Measurements from ENCODE around the gene SMIM41. TPM values are rescaled to one million over a fixed set of nuclear protein-coding genes. Genes with fewer than 3 reads are reported as not detected.
"Not testable (repeated sequence)": the region's sequence is repeated elsewhere in the genome, so short reads cannot be mapped to it uniquely, and the experiment has no call there.

Gene SMIM41
- total and polyA plus RNA-seq, 4 donors = 0.03 to 0.50 (median 0.24) TPM; not detected in 1

GRCh38 chr12:52097045-52097666, 17.7 kb downstream of the SMIM41 start:
- WGBS = 89% methylated on average over 21 of the region's 21 CpGs
- Histone ChIP-seq H3K36me3 (ENCODE audit: control insufficient read depth in 4 of 4, insufficient read depth in 3 of 4, low read depth in 1 of 4, low read length in 3 of 4) (no peaks in the 10 kb centered on the region), H3K4me1 (ENCODE audit: control insufficient read depth in 4 of 4, insufficient read depth in 4 of 4, low read length in 3 of 4) (peaks cover 0 to 19% (median 6%) of the 10 kb centered on the region in 4 donors), H3K9me3 (ENCODE audit: control insufficient read depth in 4 of 4, low read length in 3 of 4) (no peaks in the 10 kb centered on the region), H3K27me3 (ENCODE audit: control insufficient read depth in 4 of 4, insufficient read depth in 4 of 4, low read length in 3 of 4) (no peaks in the 10 kb centered on the region), H3K9ac (ENCODE audit: low read depth in 1 of 2, low read length in 2 of 2) (no peak overlapping the region), H3K4me3 (ENCODE audit: low read depth in 1 of 3, low read length in 3 of 3) (no peak overlapping the region), H3K27ac (ENCODE audit: low read depth in 1 of 2, low read length in 2 of 2) (no peak overlapping the region)
- TF ChIP-seq HNF4A (conservative IDR thresholded peaks at IDR 0.05) (no peak), GABPA (IDR thresholded peaks at IDR 0.05 in 1 of 2, conservative IDR thresholded peaks at IDR 0.05 in 1 of 2) (no peak)
- TF ChIP-seq, protein P1, sequence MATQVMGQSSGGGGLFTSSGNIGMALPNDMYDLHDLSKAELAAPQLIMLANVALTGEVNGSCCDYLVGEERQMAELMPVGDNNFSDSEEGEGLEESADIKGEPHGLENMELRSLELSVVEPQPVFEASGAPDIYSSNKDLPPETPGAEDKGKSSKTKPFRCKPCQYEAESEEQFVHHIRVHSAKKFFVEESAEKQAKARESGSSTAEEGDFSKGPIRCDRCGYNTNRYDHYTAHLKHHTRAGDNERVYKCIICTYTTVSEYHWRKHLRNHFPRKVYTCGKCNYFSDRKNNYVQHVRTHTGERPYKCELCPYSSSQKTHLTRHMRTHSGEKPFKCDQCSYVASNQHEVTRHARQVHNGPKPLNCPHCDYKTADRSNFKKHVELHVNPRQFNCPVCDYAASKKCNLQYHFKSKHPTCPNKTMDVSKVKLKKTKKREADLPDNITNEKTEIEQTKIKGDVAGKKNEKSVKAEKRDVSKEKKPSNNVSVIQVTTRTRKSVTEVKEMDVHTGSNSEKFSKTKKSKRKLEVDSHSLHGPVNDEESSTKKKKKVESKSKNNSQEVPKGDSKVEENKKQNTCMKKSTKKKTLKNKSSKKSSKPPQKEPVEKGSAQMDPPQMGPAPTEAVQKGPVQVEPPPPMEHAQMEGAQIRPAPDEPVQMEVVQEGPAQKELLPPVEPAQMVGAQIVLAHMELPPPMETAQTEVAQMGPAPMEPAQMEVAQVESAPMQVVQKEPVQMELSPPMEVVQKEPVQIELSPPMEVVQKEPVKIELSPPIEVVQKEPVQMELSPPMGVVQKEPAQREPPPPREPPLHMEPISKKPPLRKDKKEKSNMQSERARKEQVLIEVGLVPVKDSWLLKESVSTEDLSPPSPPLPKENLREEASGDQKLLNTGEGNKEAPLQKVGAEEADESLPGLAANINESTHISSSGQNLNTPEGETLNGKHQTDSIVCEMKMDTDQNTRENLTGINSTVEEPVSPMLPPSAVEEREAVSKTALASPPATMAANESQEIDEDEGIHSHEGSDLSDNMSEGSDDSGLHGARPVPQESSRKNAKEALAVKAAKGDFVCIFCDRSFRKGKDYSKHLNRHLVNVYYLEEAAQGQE (IDR thresholded peaks at IDR 0.05) = no peak
- no peak for DNase-seq (ENCODE audit: low spot score)

GRCh38 chr12:52104431-52105089, 25.1 kb downstream of the SMIM41 start:
- not testable (repeated sequence) for H3K9ac ChIP-seq (ENCODE audit: low read depth in 1 of 2, low read length in 2 of 2); H3K36me3 ChIP-seq (ENCODE audit: control insufficient read depth in 4 of 4, insufficient read depth in 3 of 4, low read depth in 1 of 4, low read length in 3 of 4); H3K4me1 ChIP-seq (ENCODE audit: control insufficient read depth in 4 of 4, insufficient read depth in 4 of 4, low read length in 3 of 4); DNase-seq (ENCODE audit: low spot score); H3K4me3 ChIP-seq (ENCODE audit: low read depth in 1 of 3, low read length in 3 of 3); H3K27me3 ChIP-seq (ENCODE audit: control insufficient read depth in 4 of 4, insufficient read depth in 4 of 4, low read length in 3 of 4); H3K9me3 ChIP-seq (ENCODE audit: control insufficient read depth in 4 of 4, low read length in 3 of 4); H3K27ac ChIP-seq (ENCODE audit: low read depth in 1 of 2, low read length in 2 of 2)
- 78% methylated on average over 10 of the region's 10 CpGs for WGBS
- peak; percentile 13 for TF ChIP-seq HNF4G (IDR thresholded peaks at IDR 0.05)
- TF ChIP-seq HNF4A (conservative IDR thresholded peaks at IDR 0.05) = peak; percentile 35 to 62

DNA sequence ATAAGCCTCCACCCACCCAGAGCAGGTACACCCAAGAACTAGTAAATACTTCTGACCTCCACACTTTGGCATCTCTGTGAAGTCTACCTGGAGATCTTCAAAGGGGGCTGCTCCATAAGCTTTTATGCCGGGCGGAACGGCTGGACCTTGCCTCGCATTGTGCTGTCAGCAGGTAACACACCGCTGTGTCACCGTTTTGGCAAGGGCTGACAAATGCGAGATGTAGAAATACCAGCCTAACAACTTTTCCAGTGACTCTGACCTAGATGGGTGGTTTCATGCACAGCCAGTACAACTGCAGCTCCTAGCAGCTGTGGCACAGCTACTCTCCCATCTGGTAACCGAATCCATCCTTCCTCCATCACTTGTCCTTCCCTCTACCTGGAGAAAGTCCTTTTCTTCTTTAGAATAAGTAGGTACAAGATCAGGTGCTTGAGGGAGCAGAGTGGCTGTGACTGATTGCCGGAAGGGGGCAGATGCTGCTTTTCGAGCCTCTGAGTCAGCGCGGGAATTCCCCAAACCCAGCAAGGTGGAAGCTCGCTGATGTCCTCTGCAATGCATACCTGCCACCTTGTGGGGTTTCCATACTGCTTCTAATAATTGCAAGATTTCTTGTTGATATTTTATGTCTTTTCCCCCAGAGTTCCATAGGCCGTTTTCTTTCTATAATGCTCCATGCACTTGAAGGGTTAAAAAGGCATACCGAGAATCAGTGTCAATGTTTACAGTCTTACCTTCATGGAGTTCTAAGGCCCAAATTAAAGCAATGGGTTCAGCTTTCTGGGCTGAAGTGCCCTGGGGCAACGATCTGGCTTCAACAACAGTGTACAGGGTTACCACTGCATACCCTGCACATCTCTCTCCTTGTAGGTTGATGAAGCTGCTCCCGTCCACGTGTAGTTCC, 37.0 kb downstream of the SMIM41 start:
- H3K9ac ChIP-seq (ENCODE audit: low read depth in 1 of 2, low read length in 2 of 2); H3K4me3 ChIP-seq (ENCODE audit: low read depth in 1 of 3, low read length in 3 of 3); H3K27me3 ChIP-seq (ENCODE audit: control insufficient read depth in 4 of 4, insufficient read depth in 4 of 4, low read length in 3 of 4); H3K9me3 ChIP-seq (ENCODE audit: control insufficient read depth in 4 of 4, low read length in 3 of 4); DNase-seq (ENCODE audit: low spot score); H3K36me3 ChIP-seq (ENCODE audit: control insufficient read depth in 4 of 4, insufficient read depth in 3 of 4, low read depth in 1 of 4, low read length in 3 of 4): not testable (repeated sequence)
- TF ChIP-seq HNF4A (conservative IDR thresholded peaks at IDR 0.05) = peak; percentile 50 to 70
- peak; percentile 79 for TF ChIP-seq SP1 (IDR thresholded peaks at IDR 0.05)
- TF ChIP-seq RXRA (IDR thresholded peaks at IDR 0.05) = peak in 1 of 2 donors; percentile 43
- peak in 1 of 2 donors; percentile 66 for TF ChIP-seq JUND (IDR thresholded peaks at IDR 0.05)
- peak; percentile 32 to 50 for TF ChIP-seq RAD21 (IDR thresholded peaks at IDR 0.05)
- TF ChIP-seq, protein P2, sequence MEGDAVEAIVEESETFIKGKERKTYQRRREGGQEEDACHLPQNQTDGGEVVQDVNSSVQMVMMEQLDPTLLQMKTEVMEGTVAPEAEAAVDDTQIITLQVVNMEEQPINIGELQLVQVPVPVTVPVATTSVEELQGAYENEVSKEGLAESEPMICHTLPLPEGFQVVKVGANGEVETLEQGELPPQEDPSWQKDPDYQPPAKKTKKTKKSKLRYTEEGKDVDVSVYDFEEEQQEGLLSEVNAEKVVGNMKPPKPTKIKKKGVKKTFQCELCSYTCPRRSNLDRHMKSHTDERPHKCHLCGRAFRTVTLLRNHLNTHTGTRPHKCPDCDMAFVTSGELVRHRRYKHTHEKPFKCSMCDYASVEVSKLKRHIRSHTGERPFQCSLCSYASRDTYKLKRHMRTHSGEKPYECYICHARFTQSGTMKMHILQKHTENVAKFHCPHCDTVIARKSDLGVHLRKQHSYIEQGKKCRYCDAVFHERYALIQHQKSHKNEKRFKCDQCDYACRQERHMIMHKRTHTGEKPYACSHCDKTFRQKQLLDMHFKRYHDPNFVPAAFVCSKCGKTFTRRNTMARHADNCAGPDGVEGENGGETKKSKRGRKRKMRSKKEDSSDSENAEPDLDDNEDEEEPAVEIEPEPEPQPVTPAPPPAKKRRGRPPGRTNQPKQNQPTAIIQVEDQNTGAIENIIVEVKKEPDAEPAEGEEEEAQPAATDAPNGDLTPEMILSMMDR (IDR thresholded peaks at IDR 0.05; ENCODE audit: low read depth, low read length, missing input control) = peak; percentile 11
- peak overlapping the region; percentile 49 to 50 for H3K27ac ChIP-seq (ENCODE audit: low read depth in 1 of 2, low read length in 2 of 2)
- H3K4me1 ChIP-seq (ENCODE audit: control insufficient read depth in 4 of 4, insufficient read depth in 4 of 4, low read length in 3 of 4) = peaks cover 7 to 37% (median 26%) of the 10 kb centered on the region in 4 donors
- WGBS = 50% methylated on average over 18 of the region's 18 CpGs

GRCh38 chr12:52117806-52118475, 38.4 kb downstream of the SMIM41 start:
- H3K36me3 ChIP-seq (ENCODE audit: control insufficient read depth in 4 of 4, insufficient read depth in 3 of 4, low read depth in 1 of 4, low read length in 3 of 4); H3K4me3 ChIP-seq (ENCODE audit: low read depth in 1 of 3, low read length in 3 of 3); H3K9ac ChIP-seq (ENCODE audit: low read depth in 1 of 2, low read length in 2 of 2); H3K27me3 ChIP-seq (ENCODE audit: control insufficient read depth in 4 of 4, insufficient read depth in 4 of 4, low read length in 3 of 4); DNase-seq (ENCODE audit: low spot score); H3K9me3 ChIP-seq (ENCODE audit: control insufficient read depth in 4 of 4, low read length in 3 of 4): not testable (repeated sequence)
- peaks cover 10 to 50% (median 37%) of the 10 kb centered on the region in 4 donors for H3K4me1 ChIP-seq (ENCODE audit: control insufficient read depth in 4 of 4, insufficient read depth in 4 of 4, low read length in 3 of 4)
- peak overlapping the region; percentile 42 to 67 for H3K27ac ChIP-seq (ENCODE audit: low read depth in 1 of 2, low read length in 2 of 2)
- WGBS = 72% methylated on average over 20 of the region's 20 CpGs
